GM12875 (cell line): ENCODE measurements around the gene MEGF6.

Source experiments
- H3K4me3 ChIP-seq: one replicate; pipeline ENCODE4 v1.5.1; 2011; ENCODE audit warnings: low read depth, low read length, control low read depth
- TF ChIP-seq, protein P1 (sequence below): IDR thresholded peaks from 2 replicates; pipeline ENCODE4 v1.5.1; 2011; ENCODE audit warnings: low read depth, mild to moderate bottlenecking, control low read depth, inconsistent platforms, low read length, moderate library complexity, borderline replicate concordance; ENCODE audit not compliant: insufficient read depth

Gene MEGF6

DNA sequence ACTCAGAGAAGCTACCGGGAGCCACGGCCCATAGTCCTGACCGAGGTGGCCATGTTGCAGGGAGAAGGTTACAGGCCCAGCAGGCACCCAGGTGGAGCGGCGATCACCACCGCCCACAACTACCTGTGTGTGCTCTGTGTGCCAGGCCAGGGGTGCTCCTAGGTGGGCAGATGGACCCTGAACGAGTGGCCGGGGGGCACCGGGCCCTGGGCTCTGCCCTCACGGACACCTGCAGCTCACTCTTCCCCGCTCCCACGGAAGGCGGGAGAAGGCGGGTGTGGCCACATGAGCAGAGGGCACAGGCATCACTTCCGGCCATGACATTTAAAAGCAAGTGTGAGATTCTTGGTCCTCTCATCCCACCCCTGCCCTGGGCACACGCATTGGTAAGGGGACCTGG, 73.9 kb downstream of the MEGF6 start:
- TF ChIP-seq, protein P1, sequence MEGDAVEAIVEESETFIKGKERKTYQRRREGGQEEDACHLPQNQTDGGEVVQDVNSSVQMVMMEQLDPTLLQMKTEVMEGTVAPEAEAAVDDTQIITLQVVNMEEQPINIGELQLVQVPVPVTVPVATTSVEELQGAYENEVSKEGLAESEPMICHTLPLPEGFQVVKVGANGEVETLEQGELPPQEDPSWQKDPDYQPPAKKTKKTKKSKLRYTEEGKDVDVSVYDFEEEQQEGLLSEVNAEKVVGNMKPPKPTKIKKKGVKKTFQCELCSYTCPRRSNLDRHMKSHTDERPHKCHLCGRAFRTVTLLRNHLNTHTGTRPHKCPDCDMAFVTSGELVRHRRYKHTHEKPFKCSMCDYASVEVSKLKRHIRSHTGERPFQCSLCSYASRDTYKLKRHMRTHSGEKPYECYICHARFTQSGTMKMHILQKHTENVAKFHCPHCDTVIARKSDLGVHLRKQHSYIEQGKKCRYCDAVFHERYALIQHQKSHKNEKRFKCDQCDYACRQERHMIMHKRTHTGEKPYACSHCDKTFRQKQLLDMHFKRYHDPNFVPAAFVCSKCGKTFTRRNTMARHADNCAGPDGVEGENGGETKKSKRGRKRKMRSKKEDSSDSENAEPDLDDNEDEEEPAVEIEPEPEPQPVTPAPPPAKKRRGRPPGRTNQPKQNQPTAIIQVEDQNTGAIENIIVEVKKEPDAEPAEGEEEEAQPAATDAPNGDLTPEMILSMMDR = no peak
- no peak overlapping the region for H3K4me3 ChIP-seq

GRCh38 chr1:3536420-3537195, 74.7 kb downstream of the MEGF6 start:
- H3K4me3 ChIP-seq = no peak overlapping the region

DNA sequence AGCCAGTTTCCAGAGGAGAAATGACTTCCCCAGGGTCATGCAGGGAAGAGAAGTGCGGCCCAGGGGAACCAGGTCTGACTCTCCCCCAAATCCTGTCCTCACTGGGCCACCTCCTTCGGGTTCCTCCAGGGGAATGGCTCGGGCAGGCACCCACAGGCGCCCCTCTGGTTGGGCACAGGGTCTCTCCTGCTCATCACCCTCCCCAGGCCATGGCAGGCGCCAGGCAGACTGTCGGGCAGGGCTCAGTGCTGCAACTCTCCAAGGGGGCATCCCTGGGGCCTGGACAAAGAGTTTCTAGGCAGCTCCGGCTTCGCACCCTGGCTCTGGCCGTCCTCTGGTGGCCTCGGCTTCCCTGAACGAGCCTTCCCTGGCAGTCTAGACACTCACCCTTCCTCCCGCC, 75.6 kb downstream of the MEGF6 start:
- no peak overlapping the region for H3K4me3 ChIP-seq
- TF ChIP-seq, protein P1 = no peak

More at GRCh38 chr1:3536420-3537195, 74.7 kb downstream of the MEGF6 start:
- TF ChIP-seq, protein P1 = no peak

GRCh38 chr1:3534803-3535637, 76.3 kb downstream of the MEGF6 start:
- H3K4me3 ChIP-seq = no peak overlapping the region
- TF ChIP-seq, protein P1 = no peak

DNA sequence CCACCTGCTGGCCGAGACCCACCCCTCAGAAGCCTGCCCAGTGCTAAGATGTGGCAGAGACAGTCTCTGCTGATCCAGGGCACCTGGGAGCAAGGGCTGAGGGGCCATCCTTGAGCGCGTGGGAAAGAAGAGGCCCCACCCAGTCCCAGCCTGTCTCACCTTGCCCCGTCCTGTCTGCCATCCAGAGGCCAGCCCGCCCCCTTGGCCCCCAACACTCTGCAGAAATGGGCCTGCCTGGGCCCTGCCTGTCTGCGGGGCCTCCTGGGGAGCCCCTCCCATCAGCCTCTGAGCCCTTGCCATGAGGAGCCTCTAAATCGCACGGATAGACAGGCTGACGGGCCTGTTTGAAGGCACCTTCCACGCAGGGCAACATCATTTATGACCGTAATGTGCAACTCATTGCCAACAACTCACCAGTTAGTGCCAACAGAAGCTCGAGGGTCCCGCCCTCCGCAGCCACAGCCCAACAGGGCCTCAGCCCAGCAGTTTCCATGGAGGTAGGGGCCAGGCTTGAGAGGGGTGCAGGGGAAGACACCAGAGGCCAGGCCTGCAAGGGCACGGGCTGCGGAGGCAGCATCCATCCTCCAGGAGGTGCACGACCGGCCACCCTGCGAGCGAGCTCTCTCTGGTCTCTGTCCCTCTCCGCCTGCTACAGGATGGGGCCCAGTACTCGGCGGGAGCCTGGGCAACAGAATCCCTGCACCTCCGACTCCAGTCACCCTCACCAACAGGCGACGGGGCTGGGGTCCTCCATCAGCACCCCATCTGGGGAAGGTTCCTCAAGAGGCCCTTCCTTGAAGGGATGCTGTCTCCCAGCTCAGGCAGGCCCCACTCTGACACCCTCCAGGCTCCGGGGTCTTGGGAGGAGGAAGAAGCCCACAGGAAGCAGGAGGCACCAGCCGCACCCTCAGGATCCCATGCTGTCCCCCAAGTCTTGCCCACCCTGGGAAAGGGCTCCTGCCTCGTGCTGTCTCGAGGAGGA, 78.0 kb downstream of the MEGF6 start:
- TF ChIP-seq, protein P1 = no peak
- H3K4me3 ChIP-seq = no peak overlapping the region

GRCh38 chr1:3531928-3532327, 79.4 kb downstream of the MEGF6 start:
- TF ChIP-seq, protein P1 = no peak
- no peak overlapping the region for H3K4me3 ChIP-seq
